Activated naive CD4-positive, alpha-beta T cell treated with Interleukin-2 at 50 U/mL for 16 hours (primary cell): ENCODE results near the gene AAGAB.
"Not testable (repeated sequence)": the region's sequence is repeated elsewhere in the genome, so short reads cannot be mapped to it uniquely, and the experiment has no call there.

Experiments
- DNase-seq: peaks from one replicate; pipeline ENCODE4 v3.0.0-alpha.2; 2020

The AAGAB gene

GRCh38 chr15:67168694-67169093, 85.8 kb downstream of the AAGAB start:
- no peak for DNase-seq

DNA sequence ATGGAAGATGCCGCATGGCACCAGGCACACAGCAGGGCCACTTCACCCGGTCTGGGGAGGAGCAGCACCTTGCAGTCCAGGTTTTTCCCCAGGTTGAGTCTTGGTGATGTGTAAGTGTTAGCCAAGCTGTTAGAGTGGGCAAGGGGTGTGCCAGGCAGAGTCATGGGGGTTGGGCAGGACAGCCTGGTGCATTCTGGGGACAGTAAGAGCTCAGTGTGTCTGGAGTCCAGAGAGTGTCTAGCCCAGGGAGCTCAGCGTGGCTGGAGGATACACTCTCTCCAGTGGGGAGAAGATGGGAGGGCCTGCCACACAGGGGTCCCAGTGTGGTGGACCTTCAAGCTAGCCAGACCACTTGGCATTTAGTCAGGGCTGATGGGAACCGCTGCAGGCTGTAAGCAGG, 87.4 kb downstream of the AAGAB start:
- DNase-seq, result no peak

DNA sequence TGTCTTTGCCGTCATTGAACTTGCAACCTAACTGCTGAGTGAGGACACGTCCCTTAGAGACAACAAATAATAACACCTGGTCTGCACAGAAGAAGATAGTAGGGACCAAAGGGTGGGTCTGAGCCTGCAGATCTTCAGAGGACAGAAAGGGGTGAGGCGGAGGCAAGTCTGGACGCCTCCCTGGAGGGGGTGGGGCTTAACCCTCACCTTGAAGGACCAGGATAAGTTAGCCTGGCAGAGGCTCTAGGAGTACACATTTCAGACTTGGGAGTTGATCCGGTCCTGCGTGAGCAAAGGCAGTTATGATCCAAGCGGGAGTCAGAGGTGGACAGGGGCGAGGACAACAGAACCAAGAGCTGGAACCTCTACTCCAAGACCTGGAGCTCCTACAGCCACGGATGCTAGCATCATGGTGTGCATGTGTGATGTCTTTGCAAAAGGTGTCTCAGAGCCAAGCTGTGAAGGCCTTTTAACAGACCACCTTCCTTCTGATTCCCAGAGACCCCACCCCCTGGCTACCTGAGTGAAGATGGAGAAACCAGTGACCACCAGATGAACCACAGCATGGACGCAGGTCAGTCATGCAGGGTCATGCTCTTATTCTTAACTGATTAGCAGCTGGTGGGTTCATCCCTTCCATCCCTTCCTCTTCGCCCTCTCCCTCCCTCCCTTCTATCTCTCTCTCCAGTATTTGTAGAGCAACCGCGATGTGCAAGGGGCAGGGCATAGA, 88.0 kb downstream of the AAGAB start:
- DNase-seq, result no peak

- DNase-seq, result no peak
These were observed 88.9 kb downstream of the AAGAB start for GRCh38 chr15:67165254-67166253.

DNA sequence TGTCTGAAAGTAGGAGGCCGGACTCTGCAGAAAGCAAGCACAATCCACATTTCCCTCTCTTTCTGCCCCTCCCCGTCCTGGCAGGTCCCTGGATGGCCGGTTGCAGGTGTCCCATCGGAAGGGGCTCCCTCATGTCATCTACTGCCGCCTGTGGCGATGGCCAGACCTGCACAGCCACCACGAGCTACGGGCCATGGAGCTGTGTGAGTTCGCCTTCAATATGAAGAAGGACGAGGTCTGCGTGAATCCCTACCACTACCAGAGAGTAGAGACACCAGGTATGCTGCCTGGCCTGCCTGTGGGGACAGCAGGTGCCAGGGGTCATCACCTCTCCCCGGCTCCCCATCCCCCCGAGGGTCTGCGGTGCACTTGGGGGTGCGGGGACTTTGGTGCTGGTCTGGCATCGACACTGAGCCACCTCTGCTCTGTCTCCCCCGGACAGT, 89.6 kb downstream of the AAGAB start:
- DNase-seq, result no peak

DNA sequence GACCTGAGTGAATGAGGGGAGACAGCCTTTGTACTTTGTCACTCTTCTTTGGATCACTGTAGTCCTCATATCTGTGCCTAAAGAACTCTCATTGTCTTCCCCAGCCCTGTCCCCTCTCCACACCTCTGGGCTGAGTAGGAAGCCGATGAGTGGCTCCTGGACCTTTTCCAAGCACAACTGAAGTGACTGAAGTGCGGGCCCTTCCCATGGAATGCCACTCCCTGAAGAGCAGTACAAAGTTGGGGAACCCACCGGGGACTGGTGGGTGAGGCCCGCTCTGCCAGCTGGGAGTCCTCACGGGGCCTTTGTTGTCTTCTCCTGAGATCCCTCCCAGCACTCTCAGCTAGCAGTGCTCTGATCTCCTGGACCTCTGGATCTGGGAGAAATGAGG, 90.1 kb downstream of the AAGAB start:
- DNase-seq, result no peak

DNA sequence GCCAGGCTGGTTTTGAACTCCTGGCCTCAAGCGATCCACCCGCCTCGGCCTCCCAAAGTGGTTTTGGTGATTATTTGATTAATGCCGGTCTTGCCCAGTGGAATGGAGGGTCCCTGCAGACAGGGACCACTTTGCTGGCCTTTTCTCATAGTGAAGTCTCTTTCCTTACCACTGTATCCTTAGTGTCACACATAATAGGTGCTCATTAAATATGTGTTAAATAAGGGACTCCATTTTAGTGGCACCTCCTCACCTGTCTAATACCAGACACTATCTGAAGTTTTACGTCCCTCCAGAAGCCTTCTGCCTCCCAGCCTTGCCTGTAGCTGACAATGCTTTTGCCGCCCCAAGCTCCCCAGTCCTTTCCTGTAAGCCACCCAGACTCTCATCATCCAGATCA, 91.3 kb downstream of the AAGAB start:
- DNase-seq, result no peak

- no peak for DNase-seq
These were observed 92.6 kb downstream of the AAGAB start for GRCh38 chr15:67161881-67162280.

DNA sequence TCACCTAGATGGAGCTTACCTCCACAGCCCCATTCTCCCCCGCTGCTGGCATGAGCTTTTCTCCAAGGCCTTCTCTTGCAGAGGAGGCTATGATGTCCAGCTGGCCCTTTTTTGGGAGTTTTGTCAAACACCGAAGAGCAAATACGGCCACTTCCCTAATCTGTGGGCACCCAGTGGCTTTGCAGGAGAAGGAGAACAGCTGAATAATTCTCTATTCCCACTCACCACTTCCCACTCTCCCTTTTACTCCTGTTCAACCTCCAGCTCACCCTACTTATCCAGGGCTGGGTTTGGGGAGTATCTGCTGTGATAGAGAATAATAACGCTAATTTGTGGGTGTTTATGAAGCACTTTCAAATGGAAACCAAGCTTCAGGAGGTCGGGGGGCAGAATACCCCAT, 93.0 kb downstream of the AAGAB start:
- no peak for DNase-seq

DNA sequence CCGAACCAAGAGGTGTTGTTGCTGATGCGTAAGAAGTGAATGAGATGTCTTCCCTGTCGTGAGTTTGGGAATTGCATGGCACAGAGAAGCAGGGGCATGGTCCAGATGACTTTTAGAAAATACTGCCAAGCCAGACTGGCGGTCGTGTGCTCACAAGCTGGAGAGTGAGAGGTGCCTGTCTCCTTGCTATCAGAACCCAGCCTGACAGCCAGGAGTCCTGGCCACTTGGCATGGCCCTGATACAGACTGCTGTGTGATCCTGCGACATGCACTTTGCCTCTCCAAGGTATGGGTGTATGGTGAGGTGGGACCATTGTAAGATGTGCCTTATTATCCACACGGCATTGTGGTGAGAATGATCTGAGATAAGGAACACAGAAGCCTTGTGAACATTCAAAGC, 96.1 kb downstream of the AAGAB start:
- DNase-seq, result no peak

GRCh38 chr15:67157521-67158252, 96.8 kb downstream of the AAGAB start:
- no peak for DNase-seq

DNA sequence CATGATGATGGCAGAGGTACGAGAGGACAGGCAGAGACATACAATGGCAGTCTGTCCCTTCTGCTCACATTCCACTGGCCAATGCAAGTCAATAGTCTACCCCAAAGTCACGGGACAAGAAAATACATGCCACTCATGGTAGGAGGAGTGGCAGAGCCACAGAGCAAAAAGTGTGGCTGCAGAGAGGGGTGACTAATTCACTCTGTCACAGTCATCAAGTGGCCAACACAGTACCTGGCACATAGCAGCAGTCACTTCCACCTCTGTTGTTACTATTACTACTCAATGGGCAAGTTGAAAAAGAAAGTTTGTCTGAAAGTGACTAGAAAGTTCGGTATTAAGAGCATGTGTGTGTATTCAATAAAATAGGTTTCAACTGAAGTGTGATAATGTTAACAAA, 97.6 kb downstream of the AAGAB start:
- no peak for DNase-seq

DNA sequence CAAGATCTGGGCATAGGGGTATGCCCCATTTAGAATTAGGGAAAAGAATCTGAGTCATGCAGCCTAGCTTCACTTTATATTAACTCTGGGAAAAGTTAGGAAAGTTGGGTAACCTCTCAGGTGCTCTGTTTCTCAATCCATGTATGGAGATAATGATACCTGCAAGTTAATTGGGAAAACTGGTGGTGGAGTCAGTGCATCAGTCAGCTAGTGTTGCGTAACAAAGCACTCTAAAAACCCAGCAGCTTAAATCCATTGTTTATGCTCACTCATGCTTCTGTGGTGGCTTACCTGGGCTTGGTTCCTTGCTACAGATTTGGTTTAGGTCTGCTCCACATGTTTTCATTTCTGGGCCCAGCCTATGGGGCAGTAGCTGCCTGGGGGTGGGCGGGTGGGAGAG, 98.0 kb downstream of the AAGAB start:
- no peak for DNase-seq

DNA sequence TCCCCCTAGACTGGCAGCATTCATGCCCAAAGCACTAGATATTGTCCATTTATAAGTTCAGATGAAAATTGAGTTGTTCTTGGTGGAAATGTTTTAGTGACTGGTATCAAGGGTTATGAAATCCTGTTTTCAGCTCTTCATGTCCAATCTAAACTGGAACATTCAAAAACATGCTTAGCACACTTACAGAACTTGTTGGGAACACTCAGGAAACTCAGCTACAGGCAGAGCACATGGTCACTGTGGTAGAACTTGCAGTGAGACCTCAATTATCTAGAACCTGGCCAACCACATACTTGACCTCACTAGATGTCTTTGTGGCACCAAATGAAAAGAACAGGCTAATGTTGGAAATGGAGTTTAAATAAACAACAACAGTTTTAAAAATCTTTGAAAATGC, 100.2 kb downstream of the AAGAB start:
- DNase-seq, result no peak

- not testable (repeated sequence) for DNase-seq
These were observed 101.4 kb downstream of the AAGAB start for GRCh38 chr15:67153044-67153443.

DNA sequence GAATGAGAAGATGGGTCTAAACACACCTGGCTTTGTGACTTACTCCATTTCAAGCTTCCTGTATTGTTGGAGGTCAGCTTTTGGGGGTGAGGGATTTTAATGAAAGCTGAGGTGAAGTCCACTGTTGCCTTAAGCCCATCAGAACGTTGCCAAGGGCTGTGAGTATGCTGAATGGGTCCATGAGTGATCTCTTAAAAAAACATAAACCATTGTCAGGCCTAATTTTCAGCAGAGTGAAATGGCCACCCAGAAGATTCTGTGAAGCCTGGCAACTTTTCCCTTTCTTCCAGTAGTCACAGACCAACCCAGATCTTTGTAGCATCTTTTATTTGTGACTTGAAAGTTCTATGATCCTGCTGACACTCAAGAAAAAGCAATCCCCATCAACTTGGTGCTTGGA, 102.0 kb downstream of the AAGAB start:
- no peak for DNase-seq
